SU-DHL-6 (cell line): ENCODE results near the gene CEBPZOS.

ENCODE experiments used
- H2AFZ ChIP-seq: fragments of 200-600 bp; sonication (generic); 2 replicates; pipeline ENCODE4 v1.6.1; 2014; ENCODE audit warnings: low read depth, mild to moderate bottlenecking, moderate library complexity, mixed read lengths, antibody characterized with exemption, low read length; ENCODE audit not compliant: severe bottlenecking
- H3F3A ChIP-seq: fragments of 200-600 bp; shearing (Covaris generic); 2 replicates; pipeline ENCODE4 v1.6.0; 2016; ENCODE audit warnings: antibody characterized with exemption, mild to moderate bottlenecking; ENCODE audit not compliant: insufficient read depth
- H3K27ac ChIP-seq: fragments of 200-600 bp; sonication (generic); 2 replicates; pipeline ENCODE4 v1.5.1; 2016; ENCODE audit warnings: low read depth, mild to moderate bottlenecking, low read length, moderate library complexity, mixed read lengths
- H3K27me3 ChIP-seq: fragments of 200-600 bp; sonication (generic), shearing (Covaris generic); 2 replicates; pipeline ENCODE4 v1.6.0; 2014; ENCODE audit warnings: mild to moderate bottlenecking, low read length
- H3K36me3 ChIP-seq: fragments of 200-600 bp; sonication (generic); 2 replicates; pipeline ENCODE4 v1.6.1; 2014; ENCODE audit warnings: mild to moderate bottlenecking, low read length, mixed read lengths
- H3K4me2 ChIP-seq: fragments of 300-600, 200-600 bp; shearing (Covaris generic), sonication (generic); 2 replicates; pipeline ENCODE4 v1.6.0; 2014; ENCODE audit warnings: low read length, low read depth, mild to moderate bottlenecking; ENCODE audit not compliant: poor library complexity, severe bottlenecking
- H3K4me3 ChIP-seq: fragments of 200-600 bp; sonication (generic); 2 replicates; pipeline ENCODE4 v1.5.1; 2014; ENCODE audit warnings: antibody characterized with exemption, low read length, mild to moderate bottlenecking, mixed read lengths; ENCODE audit not compliant: insufficient read depth, poor library complexity, severe bottlenecking
- H3K79me2 ChIP-seq: fragments of 200-600 bp; sonication (generic); 2 replicates; pipeline ENCODE4 v1.6.1; 2014; ENCODE audit warnings: mild to moderate bottlenecking, low read length, moderate library complexity; ENCODE audit not compliant: insufficient read depth
- H3K9ac ChIP-seq: fragments of 200-600 bp; sonication (generic); 2 replicates; pipeline ENCODE4 v1.7.0; 2014; ENCODE audit warnings: mild to moderate bottlenecking, low read length
- H3K9me2 ChIP-seq: fragments of 200-600 bp; sonication (generic); replicated peaks from 2 replicates; pipeline ENCODE4 v1.6.1; 2014; ENCODE audit warnings: low read length; ENCODE audit not compliant: insufficient read depth
- H3K9me3 ChIP-seq: fragments of 200-600 bp; sonication (generic); 2 replicates; pipeline ENCODE4 v1.6.1; 2014; ENCODE audit warnings: low read length, mixed read lengths; ENCODE audit not compliant: insufficient read depth
- H4K20me1 ChIP-seq: fragments of 200-600 bp; sonication (generic); 2 replicates; pipeline ENCODE4 v1.6.1; 2014; ENCODE audit warnings: low read depth, mild to moderate bottlenecking, antibody characterized with exemption, low read length, moderate library complexity, mixed read lengths
- EZH2phosphoT487 ChIP-seq: fragments of 200-600 bp; sonication (generic), shearing (Covaris generic); conservative IDR thresholded peaks from 2 replicates; pipeline ENCODE4 v1.6.1; 2018; ENCODE audit warnings: mild to moderate bottlenecking, antibody characterized with exemption, low read length, moderate library complexity, mixed read lengths
- TF ChIP-seq, protein P1 (sequence below): fragments of 200-600 bp; sonication (generic); IDR thresholded peaks from one replicate; pipeline ENCODE4 v1.5.1; 2017; ENCODE audit warnings: antibody characterized with exemption, mild to moderate bottlenecking, low read length, moderate library complexity; ENCODE audit not compliant: insufficient read depth, poor library complexity, severe bottlenecking

The CEBPZOS gene

DNA sequence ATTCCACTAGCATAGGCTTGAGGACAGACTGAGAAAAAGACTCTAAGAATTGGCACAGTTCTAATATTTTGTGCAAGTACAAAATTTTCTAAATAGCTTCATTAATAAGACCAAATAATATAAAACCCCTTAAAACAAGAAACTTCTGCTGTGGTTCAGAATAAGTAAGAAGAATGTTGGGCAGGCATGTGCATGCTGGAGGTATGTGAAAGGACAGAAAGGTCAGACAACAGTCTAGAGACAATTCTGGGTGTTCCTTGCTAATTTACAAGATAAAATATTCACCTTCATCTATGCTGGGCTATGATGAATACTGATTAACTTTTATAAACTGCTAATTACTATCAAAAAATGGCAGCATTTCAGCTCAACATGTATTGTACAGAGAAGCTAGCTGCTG is 14.9 kb downstream of the CEBPZOS start:
- H3K4me2 ChIP-seq: no peak overlapping the region
- H2AFZ ChIP-seq: no peak overlapping the region
- no peak overlapping the region for H3K4me3 ChIP-seq
- TF ChIP-seq, protein P1, sequence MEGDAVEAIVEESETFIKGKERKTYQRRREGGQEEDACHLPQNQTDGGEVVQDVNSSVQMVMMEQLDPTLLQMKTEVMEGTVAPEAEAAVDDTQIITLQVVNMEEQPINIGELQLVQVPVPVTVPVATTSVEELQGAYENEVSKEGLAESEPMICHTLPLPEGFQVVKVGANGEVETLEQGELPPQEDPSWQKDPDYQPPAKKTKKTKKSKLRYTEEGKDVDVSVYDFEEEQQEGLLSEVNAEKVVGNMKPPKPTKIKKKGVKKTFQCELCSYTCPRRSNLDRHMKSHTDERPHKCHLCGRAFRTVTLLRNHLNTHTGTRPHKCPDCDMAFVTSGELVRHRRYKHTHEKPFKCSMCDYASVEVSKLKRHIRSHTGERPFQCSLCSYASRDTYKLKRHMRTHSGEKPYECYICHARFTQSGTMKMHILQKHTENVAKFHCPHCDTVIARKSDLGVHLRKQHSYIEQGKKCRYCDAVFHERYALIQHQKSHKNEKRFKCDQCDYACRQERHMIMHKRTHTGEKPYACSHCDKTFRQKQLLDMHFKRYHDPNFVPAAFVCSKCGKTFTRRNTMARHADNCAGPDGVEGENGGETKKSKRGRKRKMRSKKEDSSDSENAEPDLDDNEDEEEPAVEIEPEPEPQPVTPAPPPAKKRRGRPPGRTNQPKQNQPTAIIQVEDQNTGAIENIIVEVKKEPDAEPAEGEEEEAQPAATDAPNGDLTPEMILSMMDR: no peak
- no peak for TF ChIP-seq EZH2phosphoT487
- H3F3A ChIP-seq: peaks cover 17% of the 10 kb centered on the region
- no peak overlapping the region for H3K27ac ChIP-seq
- peaks cover 91% of the 10 kb centered on the region for H3K36me3 ChIP-seq
- no peaks in the 10 kb centered on the region for H3K9me3 ChIP-seq
- no peak overlapping the region for H3K9ac ChIP-seq
- no peaks in the 10 kb centered on the region for H3K27me3 ChIP-seq
- no peaks in the 10 kb centered on the region; the same call in 1 of the 2 replicates for H4K20me1 ChIP-seq
- no peaks in the 10 kb centered on the region for H3K9me2 ChIP-seq
- H3K79me2 ChIP-seq: peaks cover 40% of the 10 kb centered on the region

DNA sequence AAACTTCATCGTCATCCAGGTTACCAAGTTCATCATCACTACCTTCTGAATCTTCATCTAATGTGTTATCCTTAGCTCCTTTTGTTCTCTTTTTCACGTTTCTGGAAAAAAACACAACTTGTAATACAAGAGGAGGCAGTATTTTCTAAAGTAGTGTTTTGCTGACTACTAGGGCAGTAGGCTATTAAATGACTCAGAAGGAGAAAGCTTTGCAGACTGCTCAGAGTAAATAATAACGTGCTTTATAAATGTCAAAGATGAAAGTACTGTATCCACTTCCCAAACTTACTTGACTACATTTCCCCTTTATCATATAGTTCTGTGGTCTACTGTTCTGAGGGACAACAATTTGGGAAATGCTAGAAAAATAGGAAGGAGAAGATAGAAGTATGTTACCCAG is 15.6 kb downstream of the CEBPZOS start:
- Histone ChIP-seq H3K9ac (no peak overlapping the region), H3K27ac (no peak overlapping the region), H4K20me1 (no peaks in the 10 kb centered on the region; the same call in 1 of the 2 replicates), H3K9me3 (no peaks in the 10 kb centered on the region), H3K4me2 (no peak overlapping the region), H3K4me3 (no peak overlapping the region), H3K27me3 (no peaks in the 10 kb centered on the region), H3K36me3 (peaks cover 89% of the 10 kb centered on the region), H3K79me2 (peaks cover 33% of the 10 kb centered on the region), H2AFZ (no peak overlapping the region), H3F3A (peaks cover 17% of the 10 kb centered on the region), H3K9me2 (no peaks in the 10 kb centered on the region)
- TF ChIP-seq, protein P1: no peak
- no peak for TF ChIP-seq EZH2phosphoT487

DNA sequence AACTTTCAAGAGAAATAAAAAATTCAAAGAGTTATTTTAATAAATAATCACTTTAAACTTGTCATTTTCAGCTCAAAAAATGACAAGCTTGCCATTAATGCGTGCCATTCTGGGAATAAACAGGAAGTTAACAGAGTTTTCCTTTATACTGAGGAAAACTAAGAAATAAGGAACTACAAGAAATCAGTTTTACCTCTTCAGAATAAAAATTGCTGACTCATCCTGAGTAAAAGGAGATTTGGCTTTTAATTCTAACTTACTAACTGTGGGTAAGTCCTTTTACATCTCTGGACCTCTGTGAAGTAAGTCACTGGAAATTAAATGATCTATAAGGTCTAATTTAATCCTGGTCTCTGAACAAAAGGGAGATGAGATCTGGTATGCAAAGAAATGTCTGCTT is 19.0 kb downstream of the CEBPZOS start:
- Histone ChIP-seq H3K4me2 (no peak overlapping the region), H3K9ac (no peak overlapping the region), H3K36me3 (peaks cover 62% of the 10 kb centered on the region), H3K9me2 (no peaks in the 10 kb centered on the region), H3K79me2 (peaks cover 4% of the 10 kb centered on the region; the same call in 1 of the 2 replicates), H3K4me3 (no peak overlapping the region), H4K20me1 (no peaks in the 10 kb centered on the region), H3K27me3 (no peaks in the 10 kb centered on the region), H3F3A (peaks cover 17% of the 10 kb centered on the region), H2AFZ (no peak overlapping the region), H3K9me3 (no peaks in the 10 kb centered on the region), H3K27ac (peak overlapping the region; percentile 23; the same call in 1 of the 2 replicates)
- TF ChIP-seq, protein P1: no peak
- no peak for TF ChIP-seq EZH2phosphoT487
